Parathyroid adenoma (tissue), 2 donors: ENCODE data around the gene EVL.

Experiments used
- H2AFZ ChIP-seq: fragments of 300-600 bp; sonication (generic); one replicate; pipeline ENCODE4 v1.7.0; 2017; ENCODE audit warnings: antibody characterized with exemption, mild to moderate bottlenecking
- H3K27ac ChIP-seq: fragments of 300-600 bp; sonication (generic); one replicate; pipeline ENCODE4 v1.7.0; 2017
- H3K27me3 ChIP-seq: fragments of 300-600 bp; sonication (generic); one replicate; pipeline ENCODE4 v1.7.0; 2017; ENCODE audit warnings: low read length; ENCODE audit not compliant: control insufficient read depth, insufficient read depth
- H3K36me3 ChIP-seq: fragments of 300-600 bp; sonication (generic); one replicate; pipeline ENCODE4 v1.7.0; 2017; ENCODE audit warnings: low read length; ENCODE audit not compliant: control insufficient read depth, insufficient read depth
- H3K4me1 ChIP-seq: fragments of 300-600 bp; sonication (generic); one replicate; pipeline ENCODE4 v1.7.0; 2017; ENCODE audit warnings: control low read depth
- H3K4me2 ChIP-seq: fragments of 300-600 bp; sonication (generic); one replicate; pipeline ENCODE4 v1.7.0; 2017; ENCODE audit warnings: low read length
- H3K4me3 ChIP-seq: fragments of 300-600 bp; sonication (generic); one replicate; pipeline ENCODE4 v1.7.0; 2017; ENCODE audit warnings: low read depth, low read length
- H3K79me2 ChIP-seq: fragments of 300-600 bp; sonication (generic); one replicate; pipeline ENCODE4 v1.7.0; 2017; ENCODE audit warnings: control low read depth
- H3K9ac ChIP-seq: fragments of 300-600 bp; sonication (generic); one replicate; pipeline ENCODE4 v1.7.0; 2017; ENCODE audit warnings: mild to moderate bottlenecking
- H3K9me3 ChIP-seq: fragments of 300-600 bp; sonication (generic); one replicate; pipeline ENCODE4 v1.7.0; 2017; ENCODE audit warnings: low read length; ENCODE audit not compliant: control insufficient read depth
- TF ChIP-seq, protein P1 (sequence below): fragments of 300-600 bp; sonication (generic); IDR thresholded peaks from one replicate; pipeline ENCODE4 v1.7.0; 2017; ENCODE audit warnings: antibody characterized with exemption, mild to moderate bottlenecking
- donor health status: primary hyperparathyroidism.

Gene EVL

DNA sequence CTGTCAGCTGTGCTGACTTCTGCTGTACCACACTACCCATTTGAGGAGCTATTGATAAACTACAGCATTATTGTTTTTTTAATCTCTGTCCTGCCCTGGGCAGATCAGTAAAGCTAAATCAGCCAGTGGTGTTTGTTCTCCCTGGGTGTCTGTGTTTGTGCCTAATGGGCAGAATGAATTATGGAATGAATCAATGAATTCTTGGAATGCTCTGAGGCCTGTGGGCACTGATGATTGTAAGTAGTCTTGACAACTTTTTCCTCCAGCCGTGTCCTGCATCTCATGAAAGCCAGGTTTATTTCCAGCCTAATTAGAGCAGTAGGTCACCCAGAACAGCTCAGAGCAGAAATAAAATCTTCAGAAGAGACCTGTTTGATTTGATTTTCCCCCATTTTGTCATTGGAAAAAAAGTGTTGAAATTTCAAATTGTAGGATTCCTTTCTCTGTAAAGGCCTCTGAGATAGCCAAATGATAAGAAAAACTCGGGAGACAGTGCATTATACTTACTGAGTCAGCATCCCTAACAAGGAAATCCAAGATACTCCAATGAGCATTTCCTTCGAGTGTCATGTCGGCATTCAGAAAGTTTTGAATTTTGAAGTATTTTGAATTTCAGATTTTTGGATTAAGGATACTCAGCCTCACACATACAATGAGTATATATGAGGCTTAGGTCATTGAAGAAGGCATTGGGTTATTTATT is 19.4 kb upstream of the EVL start:
- H3K4me2 ChIP-seq, result no peak overlapping the region
- H2AFZ ChIP-seq, result no peak overlapping the region
- H3K27ac ChIP-seq, result no peak overlapping the region
- H3K36me3 ChIP-seq, result no peaks in the 10 kb centered on the region
- H3K9ac ChIP-seq, result no peak overlapping the region
- TF ChIP-seq, protein P1, sequence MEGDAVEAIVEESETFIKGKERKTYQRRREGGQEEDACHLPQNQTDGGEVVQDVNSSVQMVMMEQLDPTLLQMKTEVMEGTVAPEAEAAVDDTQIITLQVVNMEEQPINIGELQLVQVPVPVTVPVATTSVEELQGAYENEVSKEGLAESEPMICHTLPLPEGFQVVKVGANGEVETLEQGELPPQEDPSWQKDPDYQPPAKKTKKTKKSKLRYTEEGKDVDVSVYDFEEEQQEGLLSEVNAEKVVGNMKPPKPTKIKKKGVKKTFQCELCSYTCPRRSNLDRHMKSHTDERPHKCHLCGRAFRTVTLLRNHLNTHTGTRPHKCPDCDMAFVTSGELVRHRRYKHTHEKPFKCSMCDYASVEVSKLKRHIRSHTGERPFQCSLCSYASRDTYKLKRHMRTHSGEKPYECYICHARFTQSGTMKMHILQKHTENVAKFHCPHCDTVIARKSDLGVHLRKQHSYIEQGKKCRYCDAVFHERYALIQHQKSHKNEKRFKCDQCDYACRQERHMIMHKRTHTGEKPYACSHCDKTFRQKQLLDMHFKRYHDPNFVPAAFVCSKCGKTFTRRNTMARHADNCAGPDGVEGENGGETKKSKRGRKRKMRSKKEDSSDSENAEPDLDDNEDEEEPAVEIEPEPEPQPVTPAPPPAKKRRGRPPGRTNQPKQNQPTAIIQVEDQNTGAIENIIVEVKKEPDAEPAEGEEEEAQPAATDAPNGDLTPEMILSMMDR, result no peak
- no peaks in the 10 kb centered on the region for H3K9me3 ChIP-seq
- H3K4me3 ChIP-seq, result no peak overlapping the region
- peaks cover 12% of the 10 kb centered on the region for H3K4me1 ChIP-seq
- no peaks in the 10 kb centered on the region for H3K27me3 ChIP-seq
- peaks cover 7% of the 10 kb centered on the region for H3K79me2 ChIP-seq

GRCh38 chr14:100047600-100047999 is 17.6 kb upstream of the EVL start:
- Histone ChIP-seq H3K4me2 (no peak overlapping the region), H3K79me2 (peaks cover 5% of the 10 kb centered on the region), H3K4me3 (no peak overlapping the region), H3K9me3 (no peaks in the 10 kb centered on the region), H3K27ac (no peak overlapping the region), H3K9ac (no peak overlapping the region), H3K27me3 (no peaks in the 10 kb centered on the region), H3K4me1 (peaks cover 12% of the 10 kb centered on the region), H2AFZ (no peak overlapping the region), H3K36me3 (no peaks in the 10 kb centered on the region)
- TF ChIP-seq, protein P1, result no peak

GRCh38 chr14:100048786-100049185 is 16.4 kb upstream of the EVL start:
- no peaks in the 10 kb centered on the region for H3K9me3 ChIP-seq
- no peaks in the 10 kb centered on the region for H3K36me3 ChIP-seq
- no peak overlapping the region for H2AFZ ChIP-seq
- H3K4me1 ChIP-seq, result peaks cover 12% of the 10 kb centered on the region
- H3K79me2 ChIP-seq, result peaks cover 3% of the 10 kb centered on the region
- H3K4me2 ChIP-seq, result no peak overlapping the region
- no peak overlapping the region for H3K27ac ChIP-seq
- H3K4me3 ChIP-seq, result no peak overlapping the region
- H3K9ac ChIP-seq, result no peak overlapping the region
- TF ChIP-seq, protein P1, result no peak
- no peaks in the 10 kb centered on the region for H3K27me3 ChIP-seq

DNA sequence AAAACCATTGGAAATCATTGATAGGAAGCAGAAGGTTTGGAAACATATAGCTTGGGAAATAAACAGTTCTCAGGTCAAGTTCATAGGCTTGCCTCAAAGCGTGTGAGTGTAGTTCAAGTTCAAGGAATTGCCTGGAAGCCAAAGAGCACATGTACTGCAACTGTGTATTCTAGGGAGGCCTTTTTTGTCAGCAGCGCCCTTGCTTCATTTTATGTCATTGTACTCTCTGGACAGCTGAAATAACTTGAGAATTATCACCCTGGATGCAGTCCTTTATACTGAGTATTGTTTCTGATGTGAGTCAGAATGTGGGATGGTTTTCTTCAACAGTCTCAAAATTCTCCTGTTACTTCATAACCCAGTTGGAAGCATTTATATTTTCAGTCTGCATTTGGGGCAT is 16.0 kb upstream of the EVL start:
- Histone ChIP-seq H3K9me3 (no peaks in the 10 kb centered on the region), H2AFZ (no peak overlapping the region), H3K27ac (no peak overlapping the region), H3K36me3 (no peaks in the 10 kb centered on the region), H3K4me3 (no peak overlapping the region), H3K4me1 (peaks cover 12% of the 10 kb centered on the region), H3K9ac (no peak overlapping the region), H3K4me2 (no peak overlapping the region), H3K79me2 (peaks cover 2% of the 10 kb centered on the region), H3K27me3 (no peaks in the 10 kb centered on the region)
- TF ChIP-seq, protein P1, result no peak

DNA sequence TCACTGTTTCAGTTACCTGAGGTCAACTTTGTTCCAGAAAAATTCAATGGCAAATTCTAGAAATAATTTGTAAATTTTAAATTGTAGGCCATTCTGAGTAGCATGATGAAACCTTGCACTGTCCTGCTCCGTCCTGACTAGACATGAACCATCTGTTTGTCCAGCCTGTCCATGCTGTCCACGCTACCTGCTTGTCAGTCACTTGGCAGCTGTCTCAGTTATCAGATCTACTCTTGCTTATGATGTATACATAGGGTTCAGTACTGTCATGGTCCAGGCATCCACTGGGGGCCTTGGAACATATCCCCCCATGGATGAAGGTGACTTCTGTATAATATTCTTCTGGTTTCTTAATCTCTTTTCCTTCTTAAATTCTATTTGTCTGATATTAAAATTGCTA is 14.1 kb upstream of the EVL start:
- Histone ChIP-seq H3K27me3 (no peaks in the 10 kb centered on the region), H3K79me2 (no peaks in the 10 kb centered on the region), H3K4me3 (no peak overlapping the region), H3K4me2 (no peak overlapping the region), H3K4me1 (peaks cover 6% of the 10 kb centered on the region), H3K36me3 (no peaks in the 10 kb centered on the region), H3K9me3 (no peaks in the 10 kb centered on the region), H3K27ac (no peak overlapping the region), H3K9ac (no peak overlapping the region), H2AFZ (no peak overlapping the region)
- TF ChIP-seq, protein P1, result no peak
